Fibroblast of mammary gland (primary cell): Measurements from ENCODE around the gene CLDN15.

Experiments
- DNase-seq: peaks from one replicate; pipeline ENCODE4 v3.0.0-alpha.2; 2010; ENCODE audit warnings: low read depth
- H3K4me3 ChIP-seq: 2 replicates; pipeline ENCODE4 v1.5.1; 2011; ENCODE audit warnings: low read depth, mild to moderate bottlenecking, low read length, moderate library complexity; ENCODE audit not compliant: control insufficient read depth
- CTCF ChIP-seq: conservative IDR thresholded peaks from 2 replicates; pipeline ENCODE4 v1.5.1; 2011; ENCODE audit warnings: low read depth, low read length, inconsistent platforms; ENCODE audit not compliant: control insufficient read depth, insufficient read depth

CLDN15 gene

GRCh38 chr7:101231644-101232043 is 6.0 kb downstream of the CLDN15 start:
- TF ChIP-seq CTCF = no peak
- no peak for DNase-seq
- H3K4me3 ChIP-seq = no peak overlapping the region

GRCh38 chr7:101226721-101227120 is 10.9 kb downstream of the CLDN15 start:
- TF ChIP-seq CTCF = no peak
- H3K4me3 ChIP-seq = no peak overlapping the region
- peak; percentile 22 for DNase-seq

GRCh38 chr7:101225650-101226049 is 12.0 kb downstream of the CLDN15 start:
- no peak overlapping the region for H3K4me3 ChIP-seq
- no peak for DNase-seq
- no peak for TF ChIP-seq CTCF

- TF ChIP-seq CTCF = no peak
- no peak overlapping the region for H3K4me3 ChIP-seq
- no peak for DNase-seq
Observed at GRCh38 chr7:101223528-101223927, 14.1 kb downstream of the CLDN15 start.

GRCh38 chr7:101222275-101222830 is 15.2 kb downstream of the CLDN15 start:
- no peak for DNase-seq
- no peak overlapping the region for H3K4me3 ChIP-seq
- TF ChIP-seq CTCF = no peak

- no peak overlapping the region for H3K4me3 ChIP-seq
- no peak for TF ChIP-seq CTCF
- no peak for DNase-seq
Observed at GRCh38 chr7:101220295-101220694, 17.3 kb downstream of the CLDN15 start.
